Measurements from ENCODE around the gene ANKRD13B. TPM values are rescaled to one million over a fixed set of nuclear protein-coding genes. Genes with fewer than 3 reads are reported as not detected.
"Not testable (repeated sequence)": the region's sequence is repeated elsewhere in the genome, so short reads cannot be mapped to it uniquely, and the experiment has no call there.

The ANKRD13B gene
- total RNA-seq, 2 donors from 2014 or later: 10.4 to 27.7 TPM

GRCh38 chr17:29642171-29642611, 49.3 kb downstream of the ANKRD13B start:
- Mint-ChIP-seq H3K27me3 (no peaks in the 10 kb centered on the region), H3K9me3 (no peaks in the 10 kb centered on the region), H3K27ac (peak overlapping the region; percentile 73), H3K4me3 (no peak overlapping the region), H3K4me1 (peaks cover 10% of the 10 kb centered on the region), H3K36me3 (ENCODE audit: low read depth) (peaks cover 54% of the 10 kb centered on the region)
- ATAC-seq (replicated peaks): no peak

GRCh38 chr17:29643817-29644160, 50.9 kb downstream of the ANKRD13B start:
- H3K27ac Mint-ChIP-seq: no peak overlapping the region
- H3K9me3 Mint-ChIP-seq: no peaks in the 10 kb centered on the region
- ATAC-seq (replicated peaks): no peak
- peaks cover 67% of the 10 kb centered on the region for H3K36me3 Mint-ChIP-seq (ENCODE audit: low read depth)
- no peak overlapping the region for H3K4me3 Mint-ChIP-seq
- no peaks in the 10 kb centered on the region for H3K27me3 Mint-ChIP-seq
- H3K4me1 Mint-ChIP-seq: peaks cover 10% of the 10 kb centered on the region

GRCh38 chr17:29645515-29646051, 52.7 kb downstream of the ANKRD13B start:
- peak overlapping the region; percentile 82 for H3K27ac Mint-ChIP-seq
- no peaks in the 10 kb centered on the region for H3K27me3 Mint-ChIP-seq
- H3K9me3 Mint-ChIP-seq: no peaks in the 10 kb centered on the region
- H3K4me1 Mint-ChIP-seq: peaks cover 3% of the 10 kb centered on the region
- peaks cover 79% of the 10 kb centered on the region for H3K36me3 Mint-ChIP-seq (ENCODE audit: low read depth)
- H3K4me3 Mint-ChIP-seq: no peak overlapping the region
- ATAC-seq (replicated peaks): peak; percentile 45

- ATAC-seq (replicated peaks): no peak
- Mint-ChIP-seq H3K27me3 (no peaks in the 10 kb centered on the region), H3K4me3 (no peak overlapping the region), H3K4me1 (no peaks in the 10 kb centered on the region), H3K36me3 (ENCODE audit: low read depth) (peaks cover 87% of the 10 kb centered on the region), H3K27ac (peak overlapping the region; percentile 49), H3K9me3 (no peaks in the 10 kb centered on the region)
These were observed 55.1 kb downstream of the ANKRD13B start for GRCh38 chr17:29648005-29648404.

- Mint-ChIP-seq H3K36me3 (ENCODE audit: low read depth) (peaks cover 81% of the 10 kb centered on the region), H3K27ac (peak overlapping the region; percentile 2), H3K4me1 (no peaks in the 10 kb centered on the region), H3K9me3 (no peaks in the 10 kb centered on the region), H3K27me3 (no peaks in the 10 kb centered on the region), H3K4me3 (no peak overlapping the region)
- ATAC-seq (replicated peaks): no peak
These were observed 56.4 kb downstream of the ANKRD13B start for GRCh38 chr17:29649359-29649758.

- H3K36me3 Mint-ChIP-seq (ENCODE audit: low read depth): peaks cover 81% of the 10 kb centered on the region
- H3K27me3 Mint-ChIP-seq: no peaks in the 10 kb centered on the region
- no peak for ATAC-seq (replicated peaks)
- no peaks in the 10 kb centered on the region for H3K9me3 Mint-ChIP-seq
- peak overlapping the region; percentile 41 for H3K27ac Mint-ChIP-seq
- H3K4me3 Mint-ChIP-seq: no peak overlapping the region
- no peaks in the 10 kb centered on the region for H3K4me1 Mint-ChIP-seq
These were observed 57.5 kb downstream of the ANKRD13B start for GRCh38 chr17:29650396-29650795.

- H3K4me3 Mint-ChIP-seq; ATAC-seq (replicated peaks); H3K4me1 Mint-ChIP-seq; H3K9me3 Mint-ChIP-seq; H3K27me3 Mint-ChIP-seq; H3K27ac Mint-ChIP-seq: not testable (repeated sequence)
- H3K36me3 Mint-ChIP-seq (ENCODE audit: low read depth): peaks cover 81% of the 10 kb centered on the region
These were observed 59.0 kb downstream of the ANKRD13B start for GRCh38 chr17:29651913-29652312.

GRCh38 chr17:29652976-29653375, 60.0 kb downstream of the ANKRD13B start:
- no peak for ATAC-seq (replicated peaks)
- H3K27ac Mint-ChIP-seq: no peak overlapping the region
- H3K36me3 Mint-ChIP-seq (ENCODE audit: low read depth): peaks cover 82% of the 10 kb centered on the region

GRCh38 chr17:29653995-29654714, 61.2 kb downstream of the ANKRD13B start:
- no peak for ATAC-seq (replicated peaks)
- Mint-ChIP-seq H3K27me3 (no peaks in the 10 kb centered on the region), H3K27ac (no peak overlapping the region), H3K4me3 (no peak overlapping the region), H3K4me1 (peaks cover 5% of the 10 kb centered on the region), H3K36me3 (ENCODE audit: low read depth) (peaks cover 82% of the 10 kb centered on the region), H3K9me3 (no peaks in the 10 kb centered on the region)

More at GRCh38 chr17:29652976-29653375, 60.0 kb downstream of the ANKRD13B start:
- no peaks in the 10 kb centered on the region for H3K9me3 Mint-ChIP-seq
- no peaks in the 10 kb centered on the region for H3K27me3 Mint-ChIP-seq
- no peak overlapping the region for H3K4me3 Mint-ChIP-seq
- H3K4me1 Mint-ChIP-seq: peaks cover 5% of the 10 kb centered on the region

- ATAC-seq (replicated peaks): no peak
- Mint-ChIP-seq H3K4me3 (no peak overlapping the region), H3K27ac (no peak overlapping the region), H3K4me1 (peaks cover 5% of the 10 kb centered on the region), H3K36me3 (ENCODE audit: low read depth) (peaks cover 76% of the 10 kb centered on the region), H3K27me3 (no peaks in the 10 kb centered on the region), H3K9me3 (no peaks in the 10 kb centered on the region)
These were observed 62.4 kb downstream of the ANKRD13B start for GRCh38 chr17:29655323-29655722.

- Mint-ChIP-seq H3K9me3 (no peaks in the 10 kb centered on the region), H3K4me3 (peak overlapping the region; percentile 16), H3K27me3 (no peaks in the 10 kb centered on the region), H3K4me1 (peaks cover 14% of the 10 kb centered on the region), H3K27ac (peak overlapping the region; percentile 36), H3K36me3 (ENCODE audit: low read depth) (peaks cover 76% of the 10 kb centered on the region)
- ATAC-seq (replicated peaks): peak; percentile 75
These were observed 66.2 kb downstream of the ANKRD13B start for GRCh38 chr17:29659155-29659554.

- H3K4me3 Mint-ChIP-seq: no peak overlapping the region
- ATAC-seq (replicated peaks): no peak
- H3K4me1 Mint-ChIP-seq: peaks cover 20% of the 10 kb centered on the region
- no peaks in the 10 kb centered on the region for H3K9me3 Mint-ChIP-seq
- H3K27me3 Mint-ChIP-seq: no peaks in the 10 kb centered on the region
- peak overlapping the region; percentile 1 for H3K27ac Mint-ChIP-seq
- H3K36me3 Mint-ChIP-seq (ENCODE audit: low read depth): peaks cover 75% of the 10 kb centered on the region
These were observed 68.3 kb downstream of the ANKRD13B start for GRCh38 chr17:29661213-29661612.

- no peak for ATAC-seq (replicated peaks)
- Mint-ChIP-seq H3K27me3 (no peaks in the 10 kb centered on the region), H3K4me3 (no peak overlapping the region), H3K9me3 (no peaks in the 10 kb centered on the region), H3K27ac (no peak overlapping the region), H3K36me3 (ENCODE audit: low read depth) (peaks cover 80% of the 10 kb centered on the region), H3K4me1 (peaks cover 25% of the 10 kb centered on the region)
These were observed 70.2 kb downstream of the ANKRD13B start for GRCh38 chr17:29663155-29663554.

Data from activated T-helper 17 cell treated with anti-CD3 and anti-CD28 coated beads, Interleukin-2, amount 50 U/mL, for 72 hours (primary cell).